DND-41 (cell line): Measurements from ENCODE around the gene AATF.

ENCODE experiments used
- ATAC-seq: fragments of 200-7000 bp; cut with Tn5 transposase; 3 replicates; pipeline ENCODE4 v1.9.1; 2021; ENCODE audit warnings: low read depth; ENCODE audit not compliant: insufficient read depth
- DNase-seq: peaks from one replicate; pipeline ENCODE4 v3.0.0-alpha.2; 2020
- H2AFZ ChIP-seq: 2 replicates; pipeline ENCODE4 v1.6.0; 2012; ENCODE audit warnings: low read depth, low read length
- H3K27ac ChIP-seq: 2 replicates; pipeline ENCODE4 v1.5.1; 2012; ENCODE audit warnings: low read length, inconsistent platforms
- H3K27me3 ChIP-seq: fragments of 200-600 bp; sonication (generic); 2 replicates; pipeline ENCODE4 v1.6.0; 2012; ENCODE audit warnings: low read length, mild to moderate bottlenecking, inconsistent platforms; ENCODE audit not compliant: insufficient read depth, poor library complexity
- H3K36me3 ChIP-seq: 2 replicates; pipeline ENCODE4 v1.5.1; 2012; ENCODE audit warnings: low read length, inconsistent platforms; ENCODE audit not compliant: insufficient read depth
- H3K4me1 ChIP-seq: 2 replicates; pipeline ENCODE4 v1.5.1; 2012; ENCODE audit warnings: mild to moderate bottlenecking, low read length; ENCODE audit not compliant: insufficient read depth
- H3K4me2 ChIP-seq: 2 replicates; pipeline ENCODE4 v1.6.0; 2012; ENCODE audit warnings: mild to moderate bottlenecking, moderate library complexity, low read length, inconsistent platforms; ENCODE audit not compliant: insufficient read depth
- H3K4me3 ChIP-seq, 2 experiments: fragments of 200-600 bp in 1 of 2; shearing (Covaris generic) in 1 of 2; 2 replicates each; pipeline ENCODE4 v1.5.1; 2012 to 2016; ENCODE audit warnings: inconsistent platforms in 2 of 2, low read length in 2 of 2, mild to moderate bottlenecking in 2 of 2, low read depth in 1 of 2, moderate library complexity in 1 of 2
- H3K79me2 ChIP-seq: 2 replicates; pipeline ENCODE4 v1.6.0; 2012; ENCODE audit warnings: low read length, inconsistent platforms; ENCODE audit not compliant: insufficient read depth
- H3K9ac ChIP-seq: 2 replicates; pipeline ENCODE4 v1.6.0; 2012; ENCODE audit warnings: low read depth, mild to moderate bottlenecking, inconsistent platforms, low read length, moderate library complexity
- H3K9me3 ChIP-seq: 2 replicates; pipeline ENCODE4 v1.5.1; 2012; ENCODE audit warnings: low read length, moderate library complexity, mild to moderate bottlenecking, inconsistent platforms; ENCODE audit not compliant: insufficient read depth, severe bottlenecking
- H4K20me1 ChIP-seq: 2 replicates; pipeline ENCODE4 v1.6.0; 2012; ENCODE audit warnings: low read length; ENCODE audit not compliant: insufficient read depth
- CTCF ChIP-seq: IDR thresholded peaks from 2 replicates; pipeline ENCODE4 v1.5.1; 2012; ENCODE audit warnings: borderline replicate concordance, low read length, moderate library complexity, mild to moderate bottlenecking; ENCODE audit not compliant: poor library complexity, severe bottlenecking; ENCODE audit errors: extremely low read depth
- EZH2 ChIP-seq: IDR thresholded peaks from 3 replicates; pipeline ENCODE4 v1.6.1; 2012; ENCODE audit warnings: borderline replicate concordance, low read depth, mild to moderate bottlenecking, moderate library complexity, low read length, inconsistent platforms; ENCODE audit not compliant: severe bottlenecking

AATF gene

GRCh38 chr17:37016780-37017179 lies 68.0 kb downstream of the AATF start:
- no peak for ATAC-seq
- peaks cover 15% of the 10 kb centered on the region for H4K20me1 ChIP-seq
- H3K79me2 ChIP-seq: peaks cover 24% of the 10 kb centered on the region
- no peak overlapping the region for H3K4me3 ChIP-seq
- no peak overlapping the region for H3K9ac ChIP-seq
- H3K9me3 ChIP-seq: no peaks in the 10 kb centered on the region
- no peaks in the 10 kb centered on the region for H3K4me1 ChIP-seq
- no peak overlapping the region for H3K4me2 ChIP-seq
- no peak for TF ChIP-seq CTCF
- no peak for TF ChIP-seq EZH2
- H2AFZ ChIP-seq: no peak overlapping the region
- peaks cover 31% of the 10 kb centered on the region for H3K36me3 ChIP-seq
- H3K27ac ChIP-seq: no peak overlapping the region
- no peak for DNase-seq
- no peaks in the 10 kb centered on the region for H3K27me3 ChIP-seq

GRCh38 chr17:37017404-37017803 lies 68.7 kb downstream of the AATF start:
- no peak overlapping the region for H3K9ac ChIP-seq

GRCh38 chr17:37019117-37019740 lies 70.5 kb downstream of the AATF start:
- Histone ChIP-seq H3K9me3 (no peaks in the 10 kb centered on the region), H3K27me3 (no peaks in the 10 kb centered on the region), H3K79me2 (peaks cover 23% of the 10 kb centered on the region), H3K4me1 (no peaks in the 10 kb centered on the region), H3K4me2 (no peak overlapping the region), H3K4me3 (no peak overlapping the region), H3K36me3 (peaks cover 47% of the 10 kb centered on the region), H3K9ac (no peak overlapping the region), H2AFZ (no peak overlapping the region), H3K27ac (no peak overlapping the region), H4K20me1 (peaks cover 5% of the 10 kb centered on the region)
- ATAC-seq (no peak), DNase-seq (no peak)
- TF ChIP-seq EZH2: no peak
- no peak for TF ChIP-seq CTCF

More at GRCh38 chr17:37017404-37017803, 68.7 kb downstream of the AATF start:
- DNase-seq (no peak), ATAC-seq (no peak)
- H3K4me1 ChIP-seq: no peaks in the 10 kb centered on the region
- H3K4me3 ChIP-seq: no peak overlapping the region
- H3K4me2 ChIP-seq: no peak overlapping the region
- H3K27ac ChIP-seq: no peak overlapping the region
- peaks cover 24% of the 10 kb centered on the region for H3K79me2 ChIP-seq
- no peaks in the 10 kb centered on the region for H3K9me3 ChIP-seq
- H2AFZ ChIP-seq: no peak overlapping the region
- no peaks in the 10 kb centered on the region for H3K27me3 ChIP-seq
- peaks cover 35% of the 10 kb centered on the region for H3K36me3 ChIP-seq
- TF ChIP-seq CTCF: no peak
- no peak for TF ChIP-seq EZH2
- peaks cover 12% of the 10 kb centered on the region for H4K20me1 ChIP-seq
